Measurements from ENCODE around the gene CEP135.

The CEP135 gene

DNA sequence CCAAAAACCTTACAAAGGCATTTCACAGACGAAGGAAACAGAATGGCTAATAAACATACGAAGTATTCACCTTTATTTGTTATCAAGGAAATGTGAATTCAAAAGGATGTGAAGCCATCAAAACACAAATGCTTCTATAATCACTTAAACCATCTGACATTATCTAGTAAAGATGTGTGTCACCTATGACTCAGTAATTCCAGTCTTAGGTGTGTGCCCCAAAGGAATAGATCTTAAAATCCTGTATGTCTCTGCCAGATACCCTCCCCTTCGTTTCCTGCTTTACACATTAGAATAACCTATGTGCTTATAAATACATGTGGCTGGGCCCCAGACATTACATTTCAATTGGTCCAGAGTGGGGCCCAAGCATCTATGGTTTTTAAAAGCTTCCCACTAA is 41.8 kb upstream of the CEP135 start:
- no peaks in the 10 kb centered on the region for H3K36me3 ChIP-seq
- H3K9me3 ChIP-seq = no peaks in the 10 kb centered on the region
- no peak overlapping the region for H3K4me3 ChIP-seq (ENCODE audit: low read depth, low read length)
- DNase-seq = no peak
- TF ChIP-seq, protein P1, sequence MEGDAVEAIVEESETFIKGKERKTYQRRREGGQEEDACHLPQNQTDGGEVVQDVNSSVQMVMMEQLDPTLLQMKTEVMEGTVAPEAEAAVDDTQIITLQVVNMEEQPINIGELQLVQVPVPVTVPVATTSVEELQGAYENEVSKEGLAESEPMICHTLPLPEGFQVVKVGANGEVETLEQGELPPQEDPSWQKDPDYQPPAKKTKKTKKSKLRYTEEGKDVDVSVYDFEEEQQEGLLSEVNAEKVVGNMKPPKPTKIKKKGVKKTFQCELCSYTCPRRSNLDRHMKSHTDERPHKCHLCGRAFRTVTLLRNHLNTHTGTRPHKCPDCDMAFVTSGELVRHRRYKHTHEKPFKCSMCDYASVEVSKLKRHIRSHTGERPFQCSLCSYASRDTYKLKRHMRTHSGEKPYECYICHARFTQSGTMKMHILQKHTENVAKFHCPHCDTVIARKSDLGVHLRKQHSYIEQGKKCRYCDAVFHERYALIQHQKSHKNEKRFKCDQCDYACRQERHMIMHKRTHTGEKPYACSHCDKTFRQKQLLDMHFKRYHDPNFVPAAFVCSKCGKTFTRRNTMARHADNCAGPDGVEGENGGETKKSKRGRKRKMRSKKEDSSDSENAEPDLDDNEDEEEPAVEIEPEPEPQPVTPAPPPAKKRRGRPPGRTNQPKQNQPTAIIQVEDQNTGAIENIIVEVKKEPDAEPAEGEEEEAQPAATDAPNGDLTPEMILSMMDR (IDR thresholded peaks at IDR 0.05; ENCODE audit: low read depth, low read length) = no peak
- H3K27me3 ChIP-seq = no peaks in the 10 kb centered on the region
- peaks cover 25% of the 10 kb centered on the region for H3K4me1 ChIP-seq

DNA sequence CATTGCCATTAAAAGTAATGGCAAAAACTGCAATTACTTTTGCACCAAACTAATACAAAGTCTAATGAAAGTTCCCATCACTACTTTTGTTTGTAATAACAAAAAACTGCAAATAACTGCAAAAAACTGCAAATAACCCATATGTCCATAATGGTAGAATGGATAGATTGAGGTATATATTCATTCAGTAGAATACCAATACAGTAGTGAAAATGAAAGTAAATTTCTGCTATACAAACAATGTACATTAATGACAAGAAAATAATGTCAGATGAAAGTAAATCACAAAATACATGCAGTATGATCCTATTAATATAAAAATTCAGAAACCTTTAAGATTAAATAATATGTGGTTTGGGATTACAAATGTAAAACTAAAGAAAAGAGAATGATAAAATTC is 41.3 kb upstream of the CEP135 start:
- Histone ChIP-seq H3K9me3 (no peaks in the 10 kb centered on the region), H3K27me3 (no peaks in the 10 kb centered on the region), H3K4me1 (peaks cover 24% of the 10 kb centered on the region), H3K4me3 (ENCODE audit: low read depth, low read length) (no peak overlapping the region), H3K36me3 (no peaks in the 10 kb centered on the region)
- TF ChIP-seq, protein P1 (IDR thresholded peaks at IDR 0.05; ENCODE audit: low read depth, low read length) = no peak
- DNase-seq = no peak

DNA sequence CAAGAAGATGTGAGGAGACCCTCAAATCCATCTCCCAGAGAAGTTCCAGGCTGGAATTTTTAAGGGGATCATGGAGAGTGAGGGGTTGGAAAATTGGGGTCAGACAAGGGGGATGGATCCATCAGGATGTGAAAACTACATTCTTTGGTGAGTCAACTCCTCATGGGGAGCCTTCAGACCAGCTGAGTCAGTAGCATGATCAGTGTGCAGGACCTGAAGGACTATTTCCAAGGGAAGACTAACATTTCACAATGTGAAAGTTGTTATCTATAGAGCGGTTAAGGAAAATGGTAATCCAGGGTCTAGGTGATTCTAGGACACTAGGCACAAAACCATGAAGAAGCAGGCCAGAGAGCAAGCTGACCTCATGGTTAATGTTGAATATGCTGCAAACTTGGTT is 38.6 kb upstream of the CEP135 start:
- DNase-seq = no peak
- no peaks in the 10 kb centered on the region for H3K27me3 ChIP-seq

DNA sequence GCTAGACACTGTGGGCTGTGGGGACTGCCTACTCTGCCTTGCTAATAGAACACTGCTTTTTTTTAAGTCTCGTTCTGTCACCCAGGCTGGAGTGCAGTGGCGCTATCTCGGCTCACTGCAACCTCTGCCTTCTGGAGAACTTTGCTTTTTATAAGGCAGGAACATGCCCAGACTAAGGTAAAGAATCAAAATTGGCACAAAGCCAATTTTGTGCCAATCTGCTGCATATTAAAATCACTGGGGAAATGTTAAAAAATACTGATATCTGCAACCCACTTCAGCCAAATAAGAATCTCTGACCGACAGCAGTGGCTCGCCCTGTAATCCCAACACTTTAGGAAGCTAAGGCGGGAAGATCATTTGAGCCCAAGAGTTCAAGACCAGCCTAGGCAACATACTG is 36.5 kb upstream of the CEP135 start:
- TF ChIP-seq, protein P1 (IDR thresholded peaks at IDR 0.05; ENCODE audit: low read depth, low read length) = no peak
- no peaks in the 10 kb centered on the region for H3K27me3 ChIP-seq
- no peaks in the 10 kb centered on the region for H3K36me3 ChIP-seq
- DNase-seq = no peak
- H3K4me1 ChIP-seq = peaks cover 2% of the 10 kb centered on the region; the same call in 1 of the 2 replicates
- H3K9me3 ChIP-seq = no peaks in the 10 kb centered on the region
- no peak overlapping the region for H3K4me3 ChIP-seq (ENCODE audit: low read depth, low read length)

More for the DNA sequence above, 38.6 kb upstream of the CEP135 start:
- no peaks in the 10 kb centered on the region for H3K9me3 ChIP-seq
- H3K4me1 ChIP-seq = peaks cover 10% of the 10 kb centered on the region
- H3K4me3 ChIP-seq (ENCODE audit: low read depth, low read length) = no peak overlapping the region
- H3K36me3 ChIP-seq = no peaks in the 10 kb centered on the region
- TF ChIP-seq, protein P1 (IDR thresholded peaks at IDR 0.05; ENCODE audit: low read depth, low read length) = no peak

DNA sequence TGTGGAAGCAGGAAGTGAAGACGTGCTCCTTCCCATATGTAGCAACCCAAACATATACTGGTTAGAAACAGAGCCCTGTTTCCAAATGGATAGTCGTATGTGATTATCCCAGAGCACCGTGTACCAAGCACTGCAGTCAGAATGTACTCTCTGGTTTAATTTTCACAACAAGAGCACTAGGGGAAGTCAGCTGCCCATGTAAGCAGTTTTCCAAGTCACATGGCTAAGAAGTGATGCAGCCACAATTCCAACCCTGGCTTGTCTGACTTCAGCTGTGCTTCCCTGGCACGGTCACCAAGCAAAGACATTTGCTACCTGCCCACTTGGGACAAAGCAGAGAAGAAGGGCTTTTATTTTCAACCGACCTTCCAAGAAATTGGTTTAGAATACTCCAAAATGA is 28.2 kb upstream of the CEP135 start:
- Histone ChIP-seq H3K4me3 (ENCODE audit: low read depth, low read length) (no peak overlapping the region), H3K36me3 (no peaks in the 10 kb centered on the region), H3K27me3 (no peaks in the 10 kb centered on the region), H3K4me1 (no peaks in the 10 kb centered on the region), H3K9me3 (no peaks in the 10 kb centered on the region)
- TF ChIP-seq, protein P1 (IDR thresholded peaks at IDR 0.05; ENCODE audit: low read depth, low read length) = no peak
- DNase-seq = no peak

DNA sequence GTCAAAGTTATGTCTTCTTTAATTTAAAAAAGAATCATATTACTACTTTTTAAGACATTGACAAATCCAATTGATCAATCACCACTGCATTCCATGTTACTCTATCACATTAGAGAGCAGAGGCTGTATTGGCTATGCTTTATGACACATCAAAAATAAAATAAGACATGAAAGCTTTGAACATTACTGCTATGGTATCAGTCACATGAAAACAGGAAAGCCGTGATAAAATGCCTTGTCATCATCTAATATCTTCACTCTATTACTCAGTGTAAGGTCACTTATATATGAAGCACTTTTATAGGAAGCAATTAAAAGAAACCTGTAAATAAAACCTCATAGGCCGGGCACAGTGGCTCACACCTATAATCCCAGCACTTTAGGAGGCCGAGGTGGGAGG is 27.7 kb upstream of the CEP135 start:
- H3K27me3 ChIP-seq = no peaks in the 10 kb centered on the region
- no peak for DNase-seq

More for the DNA sequence above, 27.7 kb upstream of the CEP135 start:
- Histone ChIP-seq H3K9me3 (no peaks in the 10 kb centered on the region), H3K36me3 (no peaks in the 10 kb centered on the region), H3K4me1 (no peaks in the 10 kb centered on the region), H3K4me3 (ENCODE audit: low read depth, low read length) (no peak overlapping the region)
- TF ChIP-seq, protein P1 (IDR thresholded peaks at IDR 0.05; ENCODE audit: low read depth, low read length) = no peak
